ENCODE results near the gene ZNF846.
A peak's percentile ranks its signal among the peaks of the same experiment; 100 is the strongest.
"Not testable (repeated sequence)": the region's sequence is repeated elsewhere in the genome, so short reads cannot be mapped to it uniquely, and the experiment has no call there.

The ZNF846 gene

GRCh38 chr19:9789579-9789978, 21.0 kb upstream of the ZNF846 start:
- H3K4me3 Mint-ChIP-seq, ATAC-seq, DNase-seq, H3K27me3 Mint-ChIP-seq, H3K27ac Mint-ChIP-seq, H3K9me3 Mint-ChIP-seq: not testable (repeated sequence)
- peaks cover 48% of the 10 kb centered on the region for H3K4me1 Mint-ChIP-seq

- Mint-ChIP-seq H3K27me3 (no peaks in the 10 kb centered on the region), H3K4me1 (peaks cover 53% of the 10 kb centered on the region), H3K9me3 (peaks cover 0 to 7% of the 10 kb centered on the region in 2 donors), H3K4me3 (no peak overlapping the region), H3K27ac (no peak overlapping the region)
- DNase-seq (no peak), ATAC-seq (no peak)
Observed at GRCh38 chr19:9789066-9789465, 20.5 kb upstream of the ZNF846 start.

GRCh38 chr19:9788604-9789003, 20.1 kb upstream of the ZNF846 start:
- not testable (repeated sequence) for H3K4me3 Mint-ChIP-seq, ATAC-seq, H3K9me3 Mint-ChIP-seq, H3K27ac Mint-ChIP-seq, H3K27me3 Mint-ChIP-seq, DNase-seq
- H3K4me1 Mint-ChIP-seq = peaks cover 55% of the 10 kb centered on the region

- Mint-ChIP-seq H3K4me3 (peak overlapping the region; percentile 75 to 83), H3K9me3 (no peaks in the 10 kb centered on the region)
Observed at GRCh38 chr19:9786819-9787218, 18.3 kb upstream of the ZNF846 start.

GRCh38 chr19:9786342-9786741, 17.8 kb upstream of the ZNF846 start:
- DNase-seq = no peak
- Mint-ChIP-seq H3K27me3 (no peaks in the 10 kb centered on the region), H3K4me3 (peak overlapping the region; percentile 88 to 98), H3K9me3 (no peaks in the 10 kb centered on the region), H3K4me1 (peaks cover 52% of the 10 kb centered on the region), H3K27ac (peak overlapping the region in 1 of 2 donors; percentile 89)
- ATAC-seq = no peak

More at GRCh38 chr19:9786819-9787218, 18.3 kb upstream of the ZNF846 start:
- Mint-ChIP-seq H3K4me1 (peaks cover 57% of the 10 kb centered on the region), H3K27ac (no peak overlapping the region), H3K27me3 (no peaks in the 10 kb centered on the region)
- DNase-seq = no peak
- no peak for ATAC-seq

GRCh38 chr19:9785367-9786331, 17.1 kb upstream of the ZNF846 start:
- Mint-ChIP-seq H3K27me3 (no peaks in the 10 kb centered on the region), H3K27ac (peak overlapping the region; percentile 89 to 98), H3K9me3 (no peaks in the 10 kb centered on the region), H3K4me1 (peaks cover 46% of the 10 kb centered on the region), H3K4me3 (peak overlapping the region; percentile 88 to 98)
- ATAC-seq (peak; percentile 86), DNase-seq (peak; percentile 96)

GRCh38 chr19:9784163-9784496, 15.6 kb upstream of the ZNF846 start:
- not testable (repeated sequence) for H3K9me3 Mint-ChIP-seq, DNase-seq, ATAC-seq, H3K27me3 Mint-ChIP-seq, H3K27ac Mint-ChIP-seq
- H3K4me3 Mint-ChIP-seq = peak overlapping the region; percentile 49 to 88
- H3K4me1 Mint-ChIP-seq = peaks cover 37% of the 10 kb centered on the region

- DNase-seq = no peak
- H3K27me3 Mint-ChIP-seq = no peaks in the 10 kb centered on the region
- H3K4me3 Mint-ChIP-seq = no peak overlapping the region
- H3K9me3 Mint-ChIP-seq = peaks cover 0 to 5% of the 10 kb centered on the region in 2 donors
- peaks cover 37% of the 10 kb centered on the region for H3K4me1 Mint-ChIP-seq
- no peak overlapping the region for H3K27ac Mint-ChIP-seq
- ATAC-seq = no peak
Observed at GRCh38 chr19:9782338-9782737, 13.8 kb upstream of the ZNF846 start.

GRCh38 chr19:9757544-9758501, 10.7 kb downstream of the ZNF846 start:
- DNase-seq = no peak
- ATAC-seq = no peak
- Mint-ChIP-seq H3K4me3 (no peak overlapping the region), H3K27me3 (no peaks in the 10 kb centered on the region), H3K4me1 (no peaks in the 10 kb centered on the region), H3K9me3 (peaks cover 20 to 35% of the 10 kb centered on the region in 2 donors), H3K27ac (no peak overlapping the region)

GRCh38 chr19:9752701-9753443, 15.7 kb downstream of the ZNF846 start:
- no peak for ATAC-seq
- Mint-ChIP-seq H3K4me3 (no peak overlapping the region), H3K27me3 (no peaks in the 10 kb centered on the region), H3K9me3 (peaks cover 17 to 31% of the 10 kb centered on the region in 2 donors), H3K4me1 (no peaks in the 10 kb centered on the region), H3K27ac (no peak overlapping the region)
- DNase-seq = no peak

GRCh38 chr19:9751446-9751845, 17.1 kb downstream of the ZNF846 start:
- H3K4me3 Mint-ChIP-seq = no peak overlapping the region
- no peaks in the 10 kb centered on the region for H3K4me1 Mint-ChIP-seq
- DNase-seq (no peak), ATAC-seq (no peak)
- H3K27me3 Mint-ChIP-seq = no peaks in the 10 kb centered on the region
- peaks cover 10 to 25% of the 10 kb centered on the region in 2 donors for H3K9me3 Mint-ChIP-seq
- H3K27ac Mint-ChIP-seq = no peak overlapping the region

GRCh38 chr19:9741476-9742171, 26.9 kb downstream of the ZNF846 start:
- no peaks in the 10 kb centered on the region for H3K4me1 Mint-ChIP-seq
- no peak overlapping the region for H3K4me3 Mint-ChIP-seq
- no peak for DNase-seq
- no peak for ATAC-seq
- H3K27me3 Mint-ChIP-seq = no peaks in the 10 kb centered on the region
- H3K27ac Mint-ChIP-seq = no peak overlapping the region
- peaks cover 11 to 18% of the 10 kb centered on the region in 2 donors for H3K9me3 Mint-ChIP-seq

- no peaks in the 10 kb centered on the region for H3K27me3 Mint-ChIP-seq
- no peak for DNase-seq
Observed at GRCh38 chr19:9735986-9736385, 32.6 kb downstream of the ZNF846 start.

GRCh38 chr19:9730056-9730455, 38.5 kb downstream of the ZNF846 start:
- not testable (repeated sequence) for ATAC-seq

More at GRCh38 chr19:9735986-9736385, 32.6 kb downstream of the ZNF846 start:
- no peak for ATAC-seq
- H3K4me1 Mint-ChIP-seq = no peaks in the 10 kb centered on the region
- H3K4me3 Mint-ChIP-seq = no peak overlapping the region
- H3K9me3 Mint-ChIP-seq = peaks cover 0 to 8% of the 10 kb centered on the region in 2 donors
- no peak overlapping the region for H3K27ac Mint-ChIP-seq

More at GRCh38 chr19:9730056-9730455, 38.5 kb downstream of the ZNF846 start:
- not testable (repeated sequence) for DNase-seq, H3K4me3 Mint-ChIP-seq, H3K9me3 Mint-ChIP-seq, H3K27ac Mint-ChIP-seq, H3K27me3 Mint-ChIP-seq, H3K4me1 Mint-ChIP-seq
